ENCODE results near the gene ARHGAP26.

ARHGAP26 gene

DNA sequence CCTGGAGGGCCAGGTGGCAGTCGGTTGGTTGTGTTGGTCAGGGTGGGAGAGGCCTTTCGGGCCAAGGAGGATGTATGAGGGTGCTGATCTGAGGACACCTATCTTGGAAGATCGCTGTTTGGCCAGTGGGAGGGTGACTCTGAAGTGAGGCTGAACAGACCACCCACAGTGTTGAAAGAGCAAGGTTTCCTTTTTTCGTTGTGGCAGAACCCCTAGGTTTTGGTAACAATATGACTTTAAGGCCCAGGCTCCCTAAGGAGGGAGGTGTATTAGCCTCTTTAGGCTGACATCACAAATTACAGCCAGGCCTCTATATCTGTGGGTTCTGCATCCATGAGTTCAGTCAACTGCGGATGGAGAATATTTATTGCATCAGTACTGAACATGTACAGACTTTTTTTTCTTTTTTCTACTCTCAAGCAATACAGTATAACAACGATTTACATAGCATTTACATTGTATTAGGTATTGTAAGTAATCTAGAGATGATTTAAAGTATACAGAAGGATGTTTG is 86.1 kb downstream of the ARHGAP26 start:
- no peak for DNase-seq

DNA sequence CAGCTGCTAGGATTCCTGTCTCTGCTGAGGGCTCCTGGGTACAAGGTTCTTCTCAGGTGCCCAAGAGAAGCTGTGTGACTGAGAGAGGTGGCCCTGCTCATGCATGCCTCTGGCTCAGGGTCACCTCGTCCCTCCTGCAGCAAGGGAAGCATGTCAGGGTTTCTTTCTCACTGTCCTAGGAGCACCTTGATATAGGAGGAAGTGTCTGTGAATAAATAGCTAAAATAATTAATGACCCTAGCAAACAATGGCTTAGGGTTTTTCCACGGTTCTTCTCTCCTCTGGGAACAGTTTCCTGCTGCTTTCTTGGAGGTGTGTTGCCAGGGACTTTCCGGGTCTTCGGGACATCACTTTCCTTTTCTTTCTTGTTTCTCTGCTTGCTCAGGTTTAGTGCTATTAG is 87.2 kb downstream of the ARHGAP26 start:
- DNase-seq, result no peak

DNA sequence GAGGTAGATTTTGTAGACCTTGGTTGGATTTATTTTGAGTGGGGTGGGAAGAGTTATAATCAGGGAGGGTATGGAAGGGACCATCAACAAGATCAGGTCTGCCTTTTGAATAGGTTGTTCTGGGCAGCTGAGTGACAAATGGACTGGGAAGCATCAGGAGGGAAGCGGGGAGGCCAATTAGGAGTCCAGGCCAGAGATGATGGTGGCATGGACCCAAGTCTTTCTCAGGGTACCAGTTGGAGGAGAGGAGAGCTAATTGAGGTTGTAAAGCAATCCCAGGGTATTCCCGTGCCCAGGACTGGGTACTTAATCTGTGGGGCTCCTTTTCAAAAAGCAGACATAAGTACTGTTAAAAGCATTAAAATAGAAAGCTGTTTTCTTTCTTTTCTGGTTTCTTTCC is 88.9 kb downstream of the ARHGAP26 start:
- no peak for DNase-seq

- no peak for DNase-seq
Observed at GRCh38 chr5:142860270-142860669, 90.1 kb downstream of the ARHGAP26 start.

- DNase-seq, result no peak
Observed at GRCh38 chr5:142861011-142861410, 90.8 kb downstream of the ARHGAP26 start.

- DNase-seq, result no peak
Observed at GRCh38 chr5:142862594-142862993, 92.4 kb downstream of the ARHGAP26 start.

DNA sequence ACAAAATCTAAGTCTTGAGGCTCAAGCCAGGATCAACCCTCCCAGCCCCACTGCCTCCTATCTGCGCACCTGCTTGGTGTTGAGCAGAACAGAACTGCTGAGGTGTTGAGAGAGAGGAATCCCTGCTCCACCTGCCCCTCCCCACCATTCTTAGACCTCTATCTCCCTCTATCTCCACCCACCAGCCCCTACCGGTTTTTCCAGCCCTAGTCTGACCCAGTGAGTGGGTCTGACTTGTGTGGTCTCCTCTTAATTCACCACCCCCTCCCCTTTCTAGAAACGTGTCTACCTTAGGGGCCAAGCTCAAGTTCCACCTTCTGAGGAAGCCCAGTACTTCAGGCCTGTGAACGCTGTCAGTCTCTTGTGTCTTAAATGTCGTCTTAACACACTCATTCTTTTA is 93.7 kb downstream of the ARHGAP26 start:
- DNase-seq, result no peak

DNA sequence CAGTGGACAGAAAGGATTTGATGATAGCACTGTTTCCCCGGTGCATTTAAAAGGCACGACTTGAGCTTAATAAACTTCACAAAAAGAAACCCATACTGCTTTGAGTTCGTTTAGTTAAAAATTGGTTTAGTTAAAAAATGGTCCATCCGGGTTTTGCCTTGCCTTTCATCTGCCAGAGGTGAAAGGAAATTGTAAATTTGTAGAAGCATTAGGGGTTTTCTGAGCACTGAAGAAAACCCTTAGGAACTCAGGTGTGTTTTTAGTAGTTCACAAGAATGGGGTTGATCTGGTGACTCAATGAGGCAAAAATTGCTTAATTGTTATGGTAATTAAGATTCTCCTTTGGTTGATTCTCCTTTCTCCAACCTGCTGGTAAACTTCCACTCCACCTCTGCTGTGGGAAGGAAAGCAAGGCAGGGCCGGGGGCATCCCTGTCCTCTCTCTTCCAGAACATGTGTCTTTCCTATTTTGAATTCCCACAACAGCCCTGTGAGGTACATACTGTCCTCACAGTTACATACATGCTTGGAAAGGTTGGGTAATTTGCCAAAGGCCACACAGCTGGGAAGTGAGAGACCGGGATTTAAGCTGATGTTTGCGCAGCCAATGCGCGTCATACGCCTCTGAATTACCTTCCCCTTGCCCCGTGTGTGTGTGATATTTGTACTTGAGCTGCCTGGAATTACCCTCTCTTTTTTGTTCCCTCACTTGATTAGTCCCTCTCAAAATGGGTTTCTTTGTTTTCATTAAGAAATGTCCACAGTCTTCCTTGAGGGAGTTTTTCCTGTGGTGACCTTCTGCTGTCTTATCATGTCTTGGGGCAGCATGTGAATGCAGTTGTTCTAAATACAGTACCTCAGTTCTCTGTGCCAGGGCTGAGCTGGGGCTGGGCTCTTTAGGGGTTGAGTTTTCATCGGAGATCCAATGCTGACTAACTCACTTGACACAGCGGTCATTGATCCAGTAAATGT is 94.4 kb downstream of the ARHGAP26 start:
- no peak for DNase-seq

DNA sequence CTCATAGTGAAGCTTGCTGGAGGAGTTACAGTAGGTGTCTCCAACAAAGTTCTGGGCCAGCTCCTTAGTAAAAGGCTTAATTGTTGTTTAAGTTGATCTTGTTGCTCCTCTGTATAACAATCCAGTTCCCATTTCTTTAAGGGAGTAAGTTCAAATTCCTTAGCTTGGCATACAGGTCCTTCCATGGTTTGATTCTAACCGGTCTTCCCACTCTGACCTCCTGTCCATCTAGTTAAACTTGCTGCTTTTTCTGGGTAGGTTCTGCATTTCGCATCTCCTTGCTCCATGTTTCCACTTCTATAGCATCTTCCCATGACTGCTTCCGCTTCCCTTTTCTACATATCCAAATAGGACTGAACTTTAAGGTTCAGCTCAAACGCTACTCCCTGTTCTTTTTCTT is 95.5 kb downstream of the ARHGAP26 start:
- DNase-seq, result no peak

DNA sequence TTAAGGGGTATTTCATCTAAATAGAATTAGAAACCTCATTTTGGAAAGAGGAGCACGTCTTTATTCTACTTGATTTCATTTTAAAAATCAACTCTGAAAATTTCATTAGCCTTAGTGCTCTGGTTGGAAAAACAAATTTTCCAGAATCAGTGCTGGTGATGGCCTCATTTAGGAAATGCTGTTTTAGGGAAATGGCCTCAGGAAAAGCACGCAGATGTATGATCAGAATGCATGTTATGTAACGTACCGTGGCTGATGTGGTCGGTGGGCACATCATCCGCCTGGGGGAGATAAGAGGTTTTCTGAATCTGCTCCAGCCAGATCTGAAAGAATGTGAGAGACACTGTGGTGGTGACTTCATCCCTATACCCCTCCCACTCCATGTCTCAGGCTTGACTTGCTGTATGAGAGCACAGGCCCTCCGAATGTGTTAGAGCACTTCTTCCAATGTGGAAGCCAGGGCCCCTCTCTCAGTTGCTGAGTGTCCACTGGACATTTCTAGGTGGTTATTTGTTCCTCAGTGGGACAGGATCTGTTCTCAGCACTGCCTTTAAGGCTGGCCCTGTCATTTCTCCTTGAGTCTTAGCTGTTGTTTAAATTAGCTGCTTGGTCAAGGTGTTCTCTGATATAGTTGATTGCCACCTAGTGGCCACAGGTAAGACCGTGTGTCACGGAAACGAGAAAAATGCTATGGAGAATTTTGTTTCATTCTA is 96.5 kb downstream of the ARHGAP26 start:
- peak; percentile 30 for DNase-seq

DNA sequence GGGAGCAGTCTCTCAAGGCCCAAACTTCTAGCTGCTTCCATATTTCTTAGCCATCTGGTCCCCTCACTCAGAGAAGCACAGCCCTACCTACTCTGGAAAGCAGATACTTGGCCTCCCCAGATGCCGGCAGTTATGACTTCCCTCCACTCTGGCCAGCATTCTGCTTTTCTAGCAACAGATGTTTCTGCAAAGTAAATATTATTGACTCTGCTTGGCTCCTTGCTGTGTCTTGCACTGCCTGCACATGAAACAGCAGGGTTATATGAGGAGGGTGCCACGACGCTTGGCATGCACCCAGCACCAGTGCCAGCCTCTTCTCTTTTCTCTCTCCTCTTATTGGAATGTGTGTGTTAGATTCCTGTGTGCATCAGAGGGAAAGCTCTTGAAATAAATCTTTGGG is 99.7 kb downstream of the ARHGAP26 start:
- DNase-seq, result no peak

DNA sequence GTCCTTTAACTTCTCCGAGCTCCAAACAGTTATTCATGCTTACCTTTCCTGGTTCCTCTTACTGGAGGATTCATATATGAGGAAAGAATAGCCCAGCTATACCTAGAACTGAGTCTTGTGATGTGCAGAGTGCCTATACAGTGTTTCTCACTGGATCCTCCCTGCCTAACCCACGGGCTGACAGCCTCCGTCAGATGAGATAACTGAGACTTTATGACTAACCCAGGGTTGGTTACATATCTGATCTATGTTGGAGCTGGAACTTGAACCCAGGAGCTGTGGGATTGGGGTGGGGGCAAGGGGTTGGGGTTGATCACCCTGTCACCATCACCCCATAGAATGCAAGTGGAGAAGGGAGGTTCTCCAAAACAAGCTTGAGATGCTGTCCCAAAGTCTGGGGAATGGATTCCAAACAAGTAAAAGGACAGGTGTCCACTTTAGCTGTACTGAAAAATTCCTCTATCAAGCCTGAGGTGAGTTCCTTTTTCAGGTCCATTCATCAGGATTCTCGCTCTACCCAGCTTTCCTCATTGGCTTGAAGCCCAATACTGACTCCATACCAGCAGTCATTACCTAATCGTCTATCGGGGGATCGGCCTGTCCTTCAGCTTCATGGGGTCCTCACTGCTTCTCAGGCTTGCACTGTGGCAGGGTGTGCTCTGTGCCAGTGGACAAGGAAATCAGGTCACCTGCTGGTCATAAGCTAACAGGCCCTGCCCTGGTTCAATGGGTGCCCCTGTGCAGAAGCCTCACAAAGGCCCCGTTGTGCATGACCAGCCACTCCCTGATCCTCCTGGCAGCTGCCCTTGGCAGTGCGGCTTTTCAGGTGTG is 100.6 kb downstream of the ARHGAP26 start:
- DNase-seq, result no peak

- DNase-seq, result no peak
Observed at GRCh38 chr5:142871363-142872193, 101.4 kb downstream of the ARHGAP26 start.

DNA sequence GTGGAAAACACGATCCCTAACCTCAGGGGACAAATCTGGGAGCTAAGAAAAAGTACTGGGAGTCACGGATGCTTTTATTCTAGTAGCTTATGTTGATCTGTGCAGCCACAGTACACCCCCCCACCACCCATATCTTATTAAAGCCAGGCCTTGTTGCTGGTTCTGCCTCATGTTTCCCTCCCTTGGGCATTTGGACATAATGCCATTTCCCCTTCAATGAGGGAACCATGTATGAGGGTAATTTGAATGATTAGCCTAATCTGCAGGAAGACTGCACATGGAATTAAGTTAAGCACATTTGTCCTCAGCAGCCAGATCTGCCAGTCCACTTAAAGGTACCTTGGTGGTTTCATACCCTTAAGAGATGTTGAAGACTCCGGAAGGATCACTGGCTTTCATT is 102.0 kb downstream of the ARHGAP26 start:
- no peak for DNase-seq

DNA sequence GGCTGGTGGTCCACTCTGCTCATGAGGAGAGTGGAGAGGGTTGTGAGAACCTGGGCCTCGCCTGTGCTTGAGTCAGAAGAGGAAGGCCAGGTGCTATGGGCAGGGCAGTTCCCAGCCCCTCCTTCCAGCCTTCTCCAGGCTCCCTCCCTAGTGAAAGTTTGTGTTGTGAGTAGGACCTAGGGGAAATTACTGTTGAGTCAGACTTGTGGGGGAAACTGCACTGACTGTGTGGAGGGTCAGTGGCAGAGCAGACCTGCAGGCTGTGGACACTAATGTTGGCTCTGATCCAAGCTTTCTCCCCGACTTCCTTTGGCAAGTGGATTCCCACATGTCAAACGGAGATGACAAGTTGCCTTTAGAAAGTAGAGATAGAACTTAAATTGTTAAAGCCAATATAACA is 102.6 kb downstream of the ARHGAP26 start:
- no peak for DNase-seq

DNA sequence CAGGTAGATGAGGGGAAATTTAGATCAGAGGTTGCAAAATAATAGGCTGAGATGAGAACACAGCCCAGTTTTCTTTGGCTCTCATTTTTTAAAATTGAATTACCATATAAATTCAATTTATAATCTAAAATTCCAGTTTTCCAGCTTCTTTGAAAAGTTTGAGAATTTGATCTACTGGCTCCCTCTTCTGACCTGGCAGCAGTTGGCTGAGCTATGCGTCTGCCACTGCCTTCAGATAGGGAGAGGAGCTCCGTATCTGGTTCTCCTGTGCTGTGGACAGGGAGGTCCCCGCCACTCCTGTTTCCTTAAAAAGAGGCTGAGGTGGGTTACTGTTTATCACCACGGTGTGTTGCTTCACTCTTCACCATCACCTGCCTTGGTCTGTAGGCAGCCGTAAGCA is 103.7 kb downstream of the ARHGAP26 start:
- no peak for DNase-seq

DNA sequence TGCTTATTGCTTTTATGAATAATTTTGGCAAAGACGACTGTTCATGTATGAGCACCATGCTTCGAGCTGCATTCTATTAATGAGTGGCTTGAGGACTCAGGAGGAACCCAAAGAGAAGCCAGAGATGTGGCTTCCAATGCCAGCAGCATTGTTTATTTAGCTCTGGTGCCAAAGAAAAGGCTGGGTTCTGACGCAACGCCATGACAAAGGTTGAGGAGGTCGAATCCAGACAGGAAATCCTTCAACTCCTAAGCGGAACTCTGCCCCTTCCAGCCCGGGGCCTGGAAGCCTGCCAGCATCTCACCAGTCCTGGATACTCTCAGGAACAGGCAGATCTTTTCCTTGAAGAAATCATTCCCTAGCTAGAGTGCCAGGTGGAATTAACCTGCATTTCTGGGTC is 104.4 kb downstream of the ARHGAP26 start:
- no peak for DNase-seq

DNA sequence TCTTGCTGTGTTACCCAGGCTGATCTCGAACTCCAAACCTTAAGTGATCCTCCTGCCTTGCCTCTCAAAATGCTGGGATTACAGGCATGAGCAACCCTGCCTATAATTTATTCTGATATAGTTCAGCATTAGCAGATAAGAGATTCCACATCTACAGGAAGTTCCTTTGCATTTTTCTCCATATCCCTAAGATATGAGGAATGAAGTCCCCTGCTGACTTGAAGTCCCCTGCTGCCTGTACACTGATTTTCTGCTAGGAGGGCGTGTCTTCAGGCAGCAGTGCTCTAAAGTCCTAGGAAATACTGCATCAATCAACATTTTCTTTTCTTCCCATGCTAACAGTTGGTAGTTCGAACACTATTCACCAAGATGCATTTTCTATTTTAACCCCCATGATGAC is 105.8 kb downstream of the ARHGAP26 start:
- no peak for DNase-seq

GRCh38 chr5:142876817-142877216 is 106.6 kb downstream of the ARHGAP26 start:
- no peak for DNase-seq

- no peak for DNase-seq
Observed at GRCh38 chr5:142878111-142878510, 107.9 kb downstream of the ARHGAP26 start.

GRCh38 chr5:142878638-142879037 is 108.5 kb downstream of the ARHGAP26 start:
- DNase-seq, result no peak
